ENCODE data around the gene DNAJC27. TPM values are rescaled to one million over a fixed set of nuclear protein-coding genes. Genes with fewer than 3 reads are reported as not detected.

The DNAJC27 gene
- total RNA-seq, 2 donors from 2014 or later: 15.7 to 19.2 TPM

DNA sequence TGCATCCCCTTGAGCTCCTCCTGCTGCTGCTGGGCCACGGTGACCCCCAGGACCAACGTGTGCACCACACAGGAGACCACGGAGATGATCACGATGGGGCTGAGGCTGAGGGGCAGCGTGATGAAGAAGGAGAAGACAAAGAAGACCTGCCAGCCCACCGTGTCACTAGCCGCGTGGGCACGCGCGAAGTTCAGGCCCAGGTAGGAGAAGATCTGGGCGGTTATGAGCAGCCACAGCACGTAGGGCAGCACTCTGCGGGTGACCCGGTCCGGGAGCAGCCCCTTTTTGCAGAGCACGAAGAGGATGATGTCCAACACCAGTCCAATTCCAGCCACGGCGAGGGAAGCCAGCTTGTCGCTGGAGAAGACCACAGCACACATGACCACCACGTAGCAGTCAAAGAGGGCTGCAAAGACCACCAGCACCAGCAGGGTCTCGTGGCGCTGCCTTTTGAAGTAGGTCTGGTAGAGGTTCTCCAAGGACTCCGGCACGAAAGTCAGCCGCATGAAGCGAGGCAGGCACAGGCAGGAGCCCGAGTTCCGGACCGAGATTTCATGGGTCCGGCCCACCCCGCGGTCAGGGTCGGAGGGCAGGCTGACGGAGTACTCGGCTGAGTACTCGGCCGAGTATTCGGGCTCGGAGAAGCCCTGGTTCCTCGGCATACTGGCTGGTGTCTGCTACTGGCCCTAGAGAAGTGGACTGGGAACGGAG, 53.3 kb downstream of the DNAJC27 start:
- Mint-ChIP-seq H3K4me1 (peaks cover 31% of the 10 kb centered on the region), H3K36me3 (ENCODE audit: low read depth) (no peaks in the 10 kb centered on the region), H3K4me3 (peak overlapping the region; percentile 96), H3K27me3 (peaks cover under 1% of the 10 kb centered on the region), H3K27ac (peak overlapping the region; percentile 39)
- no peak for DNase-seq
- ATAC-seq: no peak
- no peaks in the 10 kb centered on the region for H3K9me3 ChIP-seq (ENCODE audit: control insufficient read depth, low read length, poor library complexity, severe bottlenecking)

DNA sequence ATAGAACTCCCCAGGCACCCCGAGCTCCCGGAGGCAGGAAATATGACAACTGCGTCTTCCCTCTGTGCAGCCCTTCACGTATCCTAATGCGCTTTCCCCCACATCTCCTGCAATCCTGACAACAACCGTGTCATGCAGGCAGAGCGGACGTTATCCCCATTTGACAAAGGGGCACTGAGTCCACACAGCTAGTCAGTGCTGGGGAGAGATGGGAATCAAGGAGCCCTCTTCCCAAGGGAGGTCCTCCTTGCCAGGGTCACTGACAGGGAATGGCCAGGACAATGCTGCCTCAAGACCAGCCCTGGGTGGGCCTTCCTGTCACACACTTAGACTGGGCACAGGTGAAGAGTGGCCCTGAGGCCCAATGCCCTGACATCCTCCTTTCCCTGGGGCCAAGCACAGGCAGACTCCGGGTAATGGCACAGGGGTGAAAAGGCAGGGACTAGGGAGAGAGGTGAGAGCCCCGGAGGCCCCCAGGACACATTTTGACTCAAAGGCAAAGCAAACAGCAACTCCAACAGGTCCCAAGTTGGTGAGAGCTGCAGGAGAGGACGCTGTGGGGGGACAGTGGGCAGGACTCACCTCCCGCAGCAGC, 53.9 kb downstream of the DNAJC27 start:
- Mint-ChIP-seq H3K36me3 (ENCODE audit: low read depth) (no peaks in the 10 kb centered on the region), H3K4me1 (peaks cover 31% of the 10 kb centered on the region), H3K4me3 (peak overlapping the region; percentile 58), H3K27me3 (no peaks in the 10 kb centered on the region), H3K27ac (peak overlapping the region; percentile 39)
- no peaks in the 10 kb centered on the region for H3K9me3 ChIP-seq (ENCODE audit: control insufficient read depth, low read length, poor library complexity, severe bottlenecking)
- no peak for DNase-seq
- no peak for ATAC-seq

DNA sequence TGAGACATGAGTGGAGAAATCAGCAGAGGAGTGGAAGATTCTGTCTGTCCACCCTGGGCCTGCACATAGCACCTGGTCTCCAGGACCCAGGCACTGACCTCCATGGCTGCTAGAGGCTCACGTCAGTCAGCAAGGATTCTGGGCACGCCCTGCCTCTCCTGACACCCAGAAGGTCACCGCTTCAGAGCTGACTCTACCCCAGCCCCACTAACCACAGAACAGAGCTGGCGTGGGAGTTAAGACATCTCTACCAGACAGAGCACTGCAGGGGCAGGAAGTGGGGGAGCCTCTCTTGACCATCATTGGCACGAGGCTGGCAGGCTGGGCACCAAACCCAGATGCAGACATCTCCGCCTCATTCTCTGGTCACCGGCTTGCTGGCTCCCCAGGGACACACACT, 54.7 kb downstream of the DNAJC27 start:
- H3K27me3 Mint-ChIP-seq: no peaks in the 10 kb centered on the region
- H3K9me3 ChIP-seq (ENCODE audit: control insufficient read depth, low read length, poor library complexity, severe bottlenecking): no peaks in the 10 kb centered on the region
- H3K4me1 Mint-ChIP-seq: peaks cover 32% of the 10 kb centered on the region

DNA sequence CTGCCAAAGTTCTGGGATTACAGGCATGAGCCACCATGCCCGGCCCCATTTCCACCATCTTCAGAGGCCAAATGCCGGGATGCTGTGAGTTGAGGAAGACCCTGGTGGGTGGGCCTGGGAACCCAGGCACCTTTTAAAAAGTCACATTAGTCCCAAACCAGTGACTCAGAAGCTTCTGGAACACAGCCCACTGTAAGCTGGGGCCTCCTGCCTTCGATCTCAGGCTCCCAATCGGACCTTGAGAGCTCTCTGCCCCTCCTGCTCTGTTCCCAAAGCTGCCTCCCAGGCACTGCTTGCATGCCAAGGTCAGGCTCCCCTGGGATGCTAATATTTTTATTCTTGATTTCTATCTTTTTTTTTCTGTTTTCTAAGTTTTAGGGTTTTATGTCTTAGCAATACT, 56.0 kb downstream of the DNAJC27 start:
- Mint-ChIP-seq H3K27ac (peak overlapping the region; percentile 71), H3K27me3 (no peaks in the 10 kb centered on the region), H3K36me3 (ENCODE audit: low read depth) (peaks cover 2% of the 10 kb centered on the region), H3K4me3 (no peak overlapping the region), H3K4me1 (peaks cover 31% of the 10 kb centered on the region)
- no peaks in the 10 kb centered on the region for H3K9me3 ChIP-seq (ENCODE audit: control insufficient read depth, low read length, poor library complexity, severe bottlenecking)
- ATAC-seq (no peak), DNase-seq (no peak)

More for the DNA sequence above, 54.7 kb downstream of the DNAJC27 start:
- H3K27ac Mint-ChIP-seq: peak overlapping the region; percentile 71
- no peak overlapping the region for H3K4me3 Mint-ChIP-seq
- DNase-seq: no peak
- peaks cover under 1% of the 10 kb centered on the region for H3K36me3 Mint-ChIP-seq (ENCODE audit: low read depth)
- ATAC-seq: no peak

DNA sequence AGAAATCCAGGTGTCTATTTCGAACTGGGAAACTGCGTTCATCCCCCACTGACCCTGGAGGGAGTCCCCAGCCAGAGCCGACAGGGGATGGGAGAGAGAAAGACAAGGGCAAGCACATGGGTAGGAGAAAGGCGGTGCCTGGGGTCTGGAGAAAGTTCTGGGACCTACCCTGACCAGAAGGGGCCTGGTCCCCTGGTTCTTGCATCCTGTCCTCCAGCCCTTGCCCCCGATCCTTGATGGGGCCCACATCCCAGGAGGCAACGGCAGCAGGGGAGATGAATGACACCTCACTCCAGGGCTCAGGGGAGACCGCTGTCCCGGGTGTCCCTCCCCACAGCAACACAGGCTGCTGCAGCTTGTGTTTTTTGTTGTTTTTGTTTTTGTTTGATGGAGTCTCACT, 56.6 kb downstream of the DNAJC27 start:
- Mint-ChIP-seq H3K4me3 (no peak overlapping the region), H3K36me3 (ENCODE audit: low read depth) (peaks cover 2% of the 10 kb centered on the region), H3K27me3 (no peaks in the 10 kb centered on the region), H3K4me1 (peaks cover 29% of the 10 kb centered on the region), H3K27ac (no peak overlapping the region)
- no peaks in the 10 kb centered on the region for H3K9me3 ChIP-seq (ENCODE audit: control insufficient read depth, low read length, poor library complexity, severe bottlenecking)
- DNase-seq: no peak
- ATAC-seq: no peak

DNA sequence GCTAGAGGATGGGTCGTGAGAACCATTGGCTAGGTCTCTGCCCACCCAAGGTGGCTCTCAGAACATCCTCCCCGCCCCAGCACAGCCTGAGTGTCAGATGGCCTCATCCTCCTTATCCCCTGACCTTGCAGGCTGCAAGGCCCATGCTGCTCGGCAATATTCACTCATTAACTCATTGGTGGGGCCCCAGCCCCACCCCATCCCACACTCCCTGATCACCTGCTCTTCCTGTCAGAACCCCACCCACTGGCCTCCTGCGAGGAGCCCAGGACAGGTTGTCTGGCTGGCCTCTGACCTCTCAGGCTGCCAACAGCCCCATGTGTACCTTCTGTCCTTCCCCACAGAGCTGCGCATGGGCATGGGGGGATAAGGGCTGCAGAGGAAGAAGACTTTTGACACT, 57.0 kb downstream of the DNAJC27 start:
- DNase-seq (no peak), ATAC-seq (no peak)
- H3K36me3 Mint-ChIP-seq (ENCODE audit: low read depth): peaks cover 3% of the 10 kb centered on the region
- H3K4me3 Mint-ChIP-seq: no peak overlapping the region
- H3K4me1 Mint-ChIP-seq: peaks cover 30% of the 10 kb centered on the region
- no peak overlapping the region for H3K27ac Mint-ChIP-seq
- H3K9me3 ChIP-seq (ENCODE audit: control insufficient read depth, low read length, poor library complexity, severe bottlenecking): no peaks in the 10 kb centered on the region
- H3K27me3 Mint-ChIP-seq: no peaks in the 10 kb centered on the region

DNA sequence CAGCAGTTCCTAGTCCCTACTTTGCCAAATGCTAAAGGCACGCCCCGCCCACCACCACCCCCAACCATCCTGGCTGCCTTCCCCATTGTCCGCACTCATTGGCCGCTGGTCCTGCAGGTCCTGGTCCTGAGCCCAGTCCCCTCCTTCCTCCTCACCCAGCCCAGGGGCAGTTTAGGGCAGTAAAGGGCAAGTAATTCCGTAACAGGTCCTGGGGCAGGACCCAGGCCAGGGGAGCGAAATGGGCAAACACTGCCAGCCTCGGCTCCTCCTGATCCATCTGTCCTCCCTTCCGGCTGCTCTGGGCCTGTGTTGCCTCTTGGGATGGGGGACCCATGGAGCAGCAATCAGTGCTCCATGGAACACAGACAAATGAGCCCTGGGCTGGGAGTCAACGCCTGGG, 57.8 kb downstream of the DNAJC27 start:
- no peaks in the 10 kb centered on the region for H3K9me3 ChIP-seq (ENCODE audit: control insufficient read depth, low read length, poor library complexity, severe bottlenecking)
- Mint-ChIP-seq H3K27ac (peak overlapping the region; percentile 45), H3K27me3 (no peaks in the 10 kb centered on the region), H3K4me1 (peaks cover 31% of the 10 kb centered on the region), H3K4me3 (no peak overlapping the region), H3K36me3 (ENCODE audit: low read depth) (peaks cover 6% of the 10 kb centered on the region)
- no peak for DNase-seq
- ATAC-seq: no peak

DNA sequence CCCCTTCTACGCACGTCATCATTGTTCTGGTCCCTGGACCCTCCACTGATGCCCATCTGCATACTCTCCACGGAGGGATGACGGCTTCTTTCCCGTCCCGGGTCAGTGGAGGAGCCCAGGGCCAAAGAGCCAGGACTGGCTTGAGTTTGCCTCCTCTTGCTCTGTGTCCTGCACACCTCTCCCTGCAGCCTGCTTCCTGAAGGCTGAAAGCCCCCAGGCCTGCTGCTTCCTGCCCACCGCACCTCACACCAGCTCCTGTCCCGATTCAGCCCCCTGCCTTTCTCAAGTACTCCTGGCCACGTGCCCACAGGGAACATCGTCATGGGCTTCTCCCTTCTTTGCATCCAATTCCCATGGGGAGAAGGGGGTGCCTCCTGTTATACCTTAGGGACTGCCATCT, 58.8 kb downstream of the DNAJC27 start:
- H3K9me3 ChIP-seq (ENCODE audit: control insufficient read depth, low read length, poor library complexity, severe bottlenecking): no peaks in the 10 kb centered on the region
- ATAC-seq (no peak), DNase-seq (no peak)
- no peaks in the 10 kb centered on the region for H3K27me3 Mint-ChIP-seq
- no peak overlapping the region for H3K4me3 Mint-ChIP-seq
- peaks cover 27% of the 10 kb centered on the region for H3K4me1 Mint-ChIP-seq
- H3K27ac Mint-ChIP-seq: peak overlapping the region; percentile 45
- H3K36me3 Mint-ChIP-seq (ENCODE audit: low read depth): peaks cover 8% of the 10 kb centered on the region

DNA sequence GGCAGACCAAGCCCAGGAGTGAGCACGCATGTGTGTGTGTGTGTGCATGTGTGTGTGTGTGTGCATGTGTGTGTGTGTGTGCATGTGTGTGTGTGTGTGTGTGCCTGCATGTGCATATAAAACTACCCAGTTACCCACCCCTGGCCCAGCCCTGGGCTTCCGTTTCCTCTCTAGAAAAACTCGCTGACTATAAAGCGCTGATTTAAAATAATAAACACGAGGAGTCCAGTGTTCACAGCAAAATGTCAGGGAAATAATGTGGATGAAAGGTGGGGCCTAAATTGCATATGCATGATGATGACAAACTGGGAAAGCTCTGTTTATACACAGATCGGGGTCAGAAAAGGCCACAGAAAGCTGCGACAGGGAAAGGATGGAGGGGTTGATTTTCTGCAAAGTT, 59.2 kb downstream of the DNAJC27 start:
- H3K4me3 Mint-ChIP-seq: no peak overlapping the region
- H3K4me1 Mint-ChIP-seq: peaks cover 23% of the 10 kb centered on the region
- no peaks in the 10 kb centered on the region for H3K27me3 Mint-ChIP-seq
- ATAC-seq (no peak), DNase-seq (no peak)
- peak overlapping the region; percentile 45 for H3K27ac Mint-ChIP-seq
- no peaks in the 10 kb centered on the region for H3K9me3 ChIP-seq (ENCODE audit: control insufficient read depth, low read length, poor library complexity, severe bottlenecking)
- H3K36me3 Mint-ChIP-seq (ENCODE audit: low read depth): peaks cover 8% of the 10 kb centered on the region

DNA sequence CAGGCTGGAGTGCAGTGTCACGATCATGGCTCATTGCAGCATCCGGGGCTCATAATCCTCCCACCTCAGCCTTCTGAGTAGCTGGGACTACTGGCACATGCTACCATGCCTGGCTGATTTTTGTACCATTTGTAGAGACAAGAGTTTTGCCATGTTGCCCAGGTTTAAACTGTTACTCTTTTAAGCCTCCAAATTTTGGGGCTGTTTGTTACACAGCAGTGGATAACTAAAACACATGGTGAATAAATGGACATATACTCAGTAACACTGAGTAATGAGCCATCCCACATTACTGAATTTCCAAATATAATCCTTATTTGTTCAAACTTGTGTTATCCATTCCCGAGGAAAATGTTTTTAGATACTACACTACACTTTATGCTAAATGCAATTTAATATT, 61.5 kb downstream of the DNAJC27 start:
- Mint-ChIP-seq H3K27ac (no peak overlapping the region), H3K27me3 (no peaks in the 10 kb centered on the region), H3K36me3 (ENCODE audit: low read depth) (peaks cover 8% of the 10 kb centered on the region), H3K4me3 (no peak overlapping the region), H3K4me1 (peaks cover 18% of the 10 kb centered on the region)
- no peak for DNase-seq
- no peak for ATAC-seq
- no peaks in the 10 kb centered on the region for H3K9me3 ChIP-seq (ENCODE audit: control insufficient read depth, low read length, poor library complexity, severe bottlenecking)

DNA sequence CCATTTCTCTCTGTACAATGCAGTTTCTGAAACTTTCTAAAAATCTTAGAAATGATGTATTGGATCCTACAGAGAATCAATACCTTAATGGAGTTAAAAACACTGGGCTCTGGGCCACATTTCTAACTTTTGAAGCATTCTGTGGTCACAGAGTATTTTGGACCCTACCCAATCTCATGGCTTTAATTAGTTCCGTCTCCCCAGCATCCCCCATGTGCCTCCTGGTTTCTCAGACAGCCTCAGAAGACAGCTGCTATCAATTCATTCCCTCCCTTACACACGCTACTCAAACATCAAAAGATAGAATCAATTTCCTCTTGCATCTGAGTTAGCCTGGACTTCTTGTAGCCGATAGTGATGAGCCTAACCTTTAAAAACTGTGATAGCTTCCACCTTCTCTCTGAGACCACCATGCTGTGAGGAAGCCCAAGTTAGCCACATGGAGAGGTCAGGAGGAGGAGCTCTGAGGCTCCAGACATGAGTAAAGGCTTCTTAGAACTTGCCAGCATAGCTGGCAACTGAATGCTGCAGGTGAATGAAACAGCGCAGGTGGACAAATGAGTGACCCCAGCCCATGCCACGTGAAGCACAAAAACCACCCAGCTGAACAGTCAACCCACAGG, 62.1 kb downstream of the DNAJC27 start:
- Mint-ChIP-seq H3K36me3 (ENCODE audit: low read depth) (peaks cover 10% of the 10 kb centered on the region), H3K27me3 (no peaks in the 10 kb centered on the region)
- ATAC-seq: no peak

DNA sequence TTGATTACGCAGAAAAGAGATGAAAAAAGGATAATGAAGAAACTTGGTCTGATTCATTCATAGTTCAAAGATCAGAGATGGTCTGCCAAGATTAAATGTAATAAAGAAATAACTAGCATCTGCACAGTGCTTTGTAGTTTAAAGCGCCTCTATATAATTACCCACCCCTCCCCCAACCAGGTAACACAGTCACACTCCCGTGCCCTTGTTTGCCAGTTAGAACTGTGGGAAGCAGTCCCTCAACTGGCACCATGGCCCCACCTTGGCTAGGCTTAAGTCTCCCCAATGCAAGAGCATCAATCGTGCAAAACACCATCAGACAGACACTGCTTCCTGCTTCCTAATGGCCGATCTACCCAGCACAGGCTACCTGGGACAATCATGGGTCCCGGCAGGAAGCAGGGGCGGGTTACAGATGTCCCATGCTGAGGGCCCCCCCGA, 63.3 kb downstream of the DNAJC27 start:
- H3K36me3 Mint-ChIP-seq (ENCODE audit: low read depth): peaks cover 13% of the 10 kb centered on the region
- H3K4me1 Mint-ChIP-seq: peaks cover 16% of the 10 kb centered on the region
- no peak overlapping the region for H3K27ac Mint-ChIP-seq
- H3K9me3 ChIP-seq (ENCODE audit: control insufficient read depth, low read length, poor library complexity, severe bottlenecking): no peaks in the 10 kb centered on the region
- no peak overlapping the region for H3K4me3 Mint-ChIP-seq
- H3K27me3 Mint-ChIP-seq: no peaks in the 10 kb centered on the region
- ATAC-seq (no peak), DNase-seq (no peak)

More for the DNA sequence above, 62.1 kb downstream of the DNAJC27 start:
- peaks cover 14% of the 10 kb centered on the region for H3K4me1 Mint-ChIP-seq
- DNase-seq: no peak
- no peak overlapping the region for H3K4me3 Mint-ChIP-seq
- H3K9me3 ChIP-seq (ENCODE audit: control insufficient read depth, low read length, poor library complexity, severe bottlenecking): no peaks in the 10 kb centered on the region
- H3K27ac Mint-ChIP-seq: no peak overlapping the region

DNA sequence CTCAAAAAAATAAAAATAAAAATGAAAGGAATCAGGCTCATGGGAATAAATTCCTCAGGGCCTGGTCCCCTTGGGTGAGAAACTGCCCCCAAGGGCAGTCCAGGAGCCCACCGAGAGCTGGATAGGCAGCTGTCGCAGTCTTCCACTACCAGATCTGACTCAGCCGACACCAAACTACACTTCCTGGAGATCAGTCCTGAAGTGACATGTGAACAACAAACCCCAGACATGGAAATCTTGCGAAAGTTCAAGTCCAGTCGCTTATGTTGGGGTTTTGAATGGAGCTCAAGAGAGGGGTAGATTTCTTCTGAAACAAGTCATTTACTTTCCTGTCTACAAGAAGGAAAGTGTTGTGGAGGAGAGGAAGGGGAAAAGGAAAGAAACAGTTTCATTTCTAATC, 64.6 kb downstream of the DNAJC27 start:
- ATAC-seq (no peak), DNase-seq (no peak)
- H3K4me3 Mint-ChIP-seq: no peak overlapping the region
- peaks cover 20% of the 10 kb centered on the region for H3K36me3 Mint-ChIP-seq (ENCODE audit: low read depth)
- peaks cover 20% of the 10 kb centered on the region for H3K4me1 Mint-ChIP-seq
- no peaks in the 10 kb centered on the region for H3K27me3 Mint-ChIP-seq
- no peaks in the 10 kb centered on the region for H3K9me3 ChIP-seq (ENCODE audit: control insufficient read depth, low read length, poor library complexity, severe bottlenecking)
- H3K27ac Mint-ChIP-seq: peak overlapping the region; percentile 19
